Measurements from ENCODE around the gene ARMC6. TPM values are rescaled to one million over a fixed set of nuclear protein-coding genes. Genes with fewer than 3 reads are reported as not detected.

The ARMC6 gene
- total and polyA plus RNA-seq, 2 of the 13 experiments (the other 11 are each of a cell fraction or from before 2014, with no cell fraction given) = 16.2 to 36.8 TPM

DNA sequence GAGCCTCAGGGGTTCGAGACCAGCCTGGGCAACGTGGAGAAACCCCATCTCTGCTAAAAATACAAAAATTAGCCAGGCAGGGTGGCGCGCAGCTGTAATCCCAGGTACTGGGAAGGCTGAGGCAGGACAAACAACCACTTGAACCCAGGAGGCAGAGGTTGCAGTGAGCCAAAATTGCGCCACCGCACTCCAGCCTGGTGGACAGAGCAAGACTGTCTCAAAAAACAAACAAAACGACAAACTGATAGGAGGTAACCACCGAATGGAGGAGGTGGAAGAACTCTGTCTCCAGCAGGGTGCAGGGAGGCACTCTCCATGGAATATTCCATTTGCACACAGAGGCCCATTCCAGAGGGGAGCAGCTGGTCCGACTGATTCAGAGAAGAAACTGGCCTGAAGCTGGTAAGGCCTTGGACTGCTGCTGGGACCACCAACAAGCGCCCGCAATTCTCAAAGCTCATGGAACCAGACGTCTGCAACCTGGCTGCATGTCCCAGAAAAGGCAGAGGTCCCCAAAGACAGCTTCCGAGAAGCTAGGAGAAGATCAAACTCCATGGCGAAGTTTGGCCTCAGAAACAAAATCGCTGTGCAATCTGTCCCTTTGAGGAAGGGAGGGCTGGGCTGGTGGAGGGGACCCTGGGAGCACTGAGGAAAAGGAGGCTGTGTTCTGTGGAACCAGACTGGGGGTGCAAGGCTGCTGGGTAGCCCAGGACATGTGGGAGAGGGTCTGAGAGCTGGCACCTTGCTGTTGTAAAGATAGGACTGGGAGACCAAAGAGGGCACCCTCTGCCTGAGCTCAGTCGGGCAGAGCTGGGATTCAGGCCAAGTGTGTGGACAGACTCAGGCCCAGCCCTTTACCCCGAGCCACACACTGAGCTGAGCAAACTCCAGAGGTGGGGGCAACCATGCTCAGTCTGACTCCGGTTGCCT lies 65.6 kb downstream of the ARMC6 start (continued):
- TF ChIP-seq, protein P1, sequence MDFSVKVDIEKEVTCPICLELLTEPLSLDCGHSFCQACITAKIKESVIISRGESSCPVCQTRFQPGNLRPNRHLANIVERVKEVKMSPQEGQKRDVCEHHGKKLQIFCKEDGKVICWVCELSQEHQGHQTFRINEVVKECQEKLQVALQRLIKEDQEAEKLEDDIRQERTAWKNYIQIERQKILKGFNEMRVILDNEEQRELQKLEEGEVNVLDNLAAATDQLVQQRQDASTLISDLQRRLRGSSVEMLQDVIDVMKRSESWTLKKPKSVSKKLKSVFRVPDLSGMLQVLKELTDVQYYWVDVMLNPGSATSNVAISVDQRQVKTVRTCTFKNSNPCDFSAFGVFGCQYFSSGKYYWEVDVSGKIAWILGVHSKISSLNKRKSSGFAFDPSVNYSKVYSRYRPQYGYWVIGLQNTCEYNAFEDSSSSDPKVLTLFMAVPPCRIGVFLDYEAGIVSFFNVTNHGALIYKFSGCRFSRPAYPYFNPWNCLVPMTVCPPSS (IDR thresholded peaks at IDR 0.05) = no peak
- peak; percentile 35; the same call in 1 of the 2 replicates for TF ChIP-seq ZBTB3 (CRISPR knock-in tag; IDR thresholded peaks at IDR 0.05; ENCODE audit: borderline replicate concordance, low read depth)
- TF ChIP-seq NFIC (IDR thresholded peaks at IDR 0.05; ENCODE audit: low read length) = no peak
- TF ChIP-seq ZNF570 (CRISPR knock-in tag; IDR thresholded peaks at IDR 0.05; ENCODE audit: borderline replicate concordance) = no peak
- no peak for TF ChIP-seq TSC22D2 (CRISPR knock-in tag; IDR thresholded peaks at IDR 0.05; ENCODE audit: borderline replicate concordance)
- TF ChIP-seq ZNF878 (CRISPR knock-in tag; IDR thresholded peaks at IDR 0.05) = no peak
- TF ChIP-seq, protein P2, sequence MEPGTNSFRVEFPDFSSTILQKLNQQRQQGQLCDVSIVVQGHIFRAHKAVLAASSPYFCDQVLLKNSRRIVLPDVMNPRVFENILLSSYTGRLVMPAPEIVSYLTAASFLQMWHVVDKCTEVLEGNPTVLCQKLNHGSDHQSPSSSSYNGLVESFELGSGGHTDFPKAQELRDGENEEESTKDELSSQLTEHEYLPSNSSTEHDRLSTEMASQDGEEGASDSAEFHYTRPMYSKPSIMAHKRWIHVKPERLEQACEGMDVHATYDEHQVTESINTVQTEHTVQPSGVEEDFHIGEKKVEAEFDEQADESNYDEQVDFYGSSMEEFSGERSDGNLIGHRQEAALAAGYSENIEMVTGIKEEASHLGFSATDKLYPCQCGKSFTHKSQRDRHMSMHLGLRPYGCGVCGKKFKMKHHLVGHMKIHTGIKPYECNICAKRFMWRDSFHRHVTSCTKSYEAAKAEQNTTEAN (CRISPR knock-in tag; conservative IDR thresholded peaks at IDR 0.05) = no peak; the same call in 1 of the 2 replicates
- TF ChIP-seq ZNF382 (CRISPR knock-in tag; IDR thresholded peaks at IDR 0.05; ENCODE audit: borderline replicate concordance) = no peak
- no peak for TF ChIP-seq TRIM24 (CRISPR knock-in tag; IDR thresholded peaks at IDR 0.05)
- no peak for TF ChIP-seq TCF7 (IDR thresholded peaks at IDR 0.05; ENCODE audit: low read depth)
- TF ChIP-seq FOXK2 (IDR thresholded peaks at IDR 0.05) = no peak
- TF ChIP-seq, protein P3, sequence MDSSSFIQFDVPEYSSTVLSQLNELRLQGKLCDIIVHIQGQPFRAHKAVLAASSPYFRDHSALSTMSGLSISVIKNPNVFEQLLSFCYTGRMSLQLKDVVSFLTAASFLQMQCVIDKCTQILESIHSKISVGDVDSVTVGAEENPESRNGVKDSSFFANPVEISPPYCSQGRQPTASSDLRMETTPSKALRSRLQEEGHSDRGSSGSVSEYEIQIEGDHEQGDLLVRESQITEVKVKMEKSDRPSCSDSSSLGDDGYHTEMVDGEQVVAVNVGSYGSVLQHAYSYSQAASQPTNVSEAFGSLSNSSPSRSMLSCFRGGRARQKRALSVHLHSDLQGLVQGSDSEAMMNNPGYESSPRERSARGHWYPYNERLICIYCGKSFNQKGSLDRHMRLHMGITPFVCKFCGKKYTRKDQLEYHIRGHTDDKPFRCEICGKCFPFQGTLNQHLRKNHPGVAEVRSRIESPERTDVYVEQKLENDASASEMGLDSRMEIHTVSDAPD (CRISPR knock-in tag; IDR thresholded peaks at IDR 0.05) = peak; percentile 85
- 0 out of 2 replicates have a peak, but pooled peaks have one; percentile 74 for TF ChIP-seq WIZ (CRISPR knock-in tag; IDR thresholded peaks at IDR 0.05)
- TF ChIP-seq, protein P4, sequence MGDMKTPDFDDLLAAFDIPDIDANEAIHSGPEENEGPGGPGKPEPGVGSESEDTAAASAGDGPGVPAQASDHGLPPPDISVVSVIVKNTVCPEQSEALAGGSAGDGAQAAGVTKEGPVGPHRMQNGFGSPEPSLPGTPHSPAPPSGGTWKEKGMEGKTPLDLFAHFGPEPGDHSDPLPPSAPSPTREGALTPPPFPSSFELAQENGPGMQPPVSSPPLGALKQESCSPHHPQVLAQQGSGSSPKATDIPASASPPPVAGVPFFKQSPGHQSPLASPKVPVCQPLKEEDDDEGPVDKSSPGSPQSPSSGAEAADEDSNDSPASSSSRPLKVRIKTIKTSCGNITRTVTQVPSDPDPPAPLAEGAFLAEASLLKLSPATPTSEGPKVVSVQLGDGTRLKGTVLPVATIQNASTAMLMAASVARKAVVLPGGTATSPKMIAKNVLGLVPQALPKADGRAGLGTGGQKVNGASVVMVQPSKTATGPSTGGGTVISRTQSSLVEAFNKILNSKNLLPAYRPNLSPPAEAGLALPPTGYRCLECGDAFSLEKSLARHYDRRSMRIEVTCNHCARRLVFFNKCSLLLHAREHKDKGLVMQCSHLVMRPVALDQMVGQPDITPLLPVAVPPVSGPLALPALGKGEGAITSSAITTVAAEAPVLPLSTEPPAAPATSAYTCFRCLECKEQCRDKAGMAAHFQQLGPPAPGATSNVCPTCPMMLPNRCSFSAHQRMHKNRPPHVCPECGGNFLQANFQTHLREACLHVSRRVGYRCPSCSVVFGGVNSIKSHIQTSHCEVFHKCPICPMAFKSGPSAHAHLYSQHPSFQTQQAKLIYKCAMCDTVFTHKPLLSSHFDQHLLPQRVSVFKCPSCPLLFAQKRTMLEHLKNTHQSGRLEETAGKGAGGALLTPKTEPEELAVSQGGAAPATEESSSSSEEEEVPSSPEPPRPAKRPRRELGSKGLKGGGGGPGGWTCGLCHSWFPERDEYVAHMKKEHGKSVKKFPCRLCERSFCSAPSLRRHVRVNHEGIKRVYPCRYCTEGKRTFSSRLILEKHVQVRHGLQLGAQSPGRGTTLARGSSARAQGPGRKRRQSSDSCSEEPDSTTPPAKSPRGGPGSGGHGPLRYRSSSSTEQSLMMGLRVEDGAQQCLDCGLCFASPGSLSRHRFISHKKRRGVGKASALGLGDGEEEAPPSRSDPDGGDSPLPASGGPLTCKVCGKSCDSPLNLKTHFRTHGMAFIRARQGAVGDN (CRISPR knock-in tag; IDR thresholded peaks at IDR 0.05) = peak; percentile 79
- no peak for TF ChIP-seq FLYWCH1 (CRISPR knock-in tag; IDR thresholded peaks at IDR 0.05)
- TF ChIP-seq, protein P5, sequence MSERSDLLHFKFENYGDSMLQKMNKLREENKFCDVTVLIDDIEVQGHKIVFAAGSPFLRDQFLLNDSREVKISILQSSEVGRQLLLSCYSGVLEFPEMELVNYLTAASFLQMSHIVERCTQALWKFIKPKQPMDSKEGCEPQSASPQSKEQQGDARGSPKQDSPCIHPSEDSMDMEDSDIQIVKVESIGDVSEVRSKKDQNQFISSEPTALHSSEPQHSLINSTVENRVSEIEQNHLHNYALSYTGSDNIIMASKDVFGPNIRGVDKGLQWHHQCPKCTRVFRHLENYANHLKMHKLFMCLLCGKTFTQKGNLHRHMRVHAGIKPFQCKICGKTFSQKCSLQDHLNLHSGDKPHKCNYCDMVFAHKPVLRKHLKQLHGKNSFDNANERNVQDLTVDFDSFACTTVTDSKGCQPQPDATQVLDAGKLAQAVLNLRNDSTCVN (CRISPR knock-in tag; IDR thresholded peaks at IDR 0.05; ENCODE audit: borderline replicate concordance) = 0 out of 2 replicates have a peak, but pooled peaks have one; percentile 12
- TF ChIP-seq NKX3-1 (CRISPR knock-in tag; IDR thresholded peaks at IDR 0.05) = no peak
- peak; percentile 69 for TF ChIP-seq ZFY (CRISPR knock-in tag; IDR thresholded peaks at IDR 0.05)
- TF ChIP-seq ZNF12 (CRISPR knock-in tag; IDR thresholded peaks at IDR 0.05) = peak; percentile 47; the same call in 1 of the 2 replicates
- no peak for TF ChIP-seq TAF15 (IDR thresholded peaks at IDR 0.05; ENCODE audit: low read depth, low read length, poor library complexity, severe bottlenecking)

Measured in HepG2 (cell line).